ENCODE data around the gene ADARB2. TPM values are rescaled to one million over a fixed set of nuclear protein-coding genes. Genes with fewer than 3 reads are reported as not detected.

Gene ADARB2
- total and polyA plus RNA-seq, 2 donors (not counting 1 experiment from before 2014, with no cell fraction given): not detected

DNA sequence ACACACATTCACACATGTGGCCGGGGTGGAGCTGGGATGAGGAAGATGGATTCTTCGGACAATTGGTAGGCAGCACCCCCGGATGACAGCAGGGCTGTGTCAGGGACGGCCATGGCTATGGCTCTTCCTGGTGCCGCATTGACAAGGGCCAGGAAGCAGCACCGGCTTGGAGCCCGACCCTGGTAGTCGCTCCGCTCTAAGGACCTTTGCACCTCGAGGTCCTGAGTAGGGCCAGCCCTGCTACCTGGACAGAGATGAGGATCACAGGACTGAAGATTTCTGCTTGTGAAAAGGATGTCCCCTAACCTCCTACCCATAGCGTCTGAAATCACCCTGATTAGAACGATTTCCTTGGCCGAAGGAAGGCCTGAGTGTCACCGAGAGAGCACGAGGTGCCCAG, 134.1 kb downstream of the ADARB2 start:
- H3K9me3 ChIP-seq (ENCODE audit: control insufficient read depth, insufficient read depth, low read depth, low read length): no peaks in the 10 kb centered on the region
- H3K4me3 ChIP-seq (replicated peaks in 1 of 4; ENCODE audit: control extremely low read depth in 1 of 4, insufficient read depth in 1 of 4, low read depth in 3 of 4, low read length in 4 of 4): no peak overlapping the region
- no peaks in the 10 kb centered on the region for H3K4me1 ChIP-seq (ENCODE audit: control insufficient read depth, extremely low read depth, insufficient read depth, low read length)
- no peak overlapping the region for H2AFZ ChIP-seq (ENCODE audit: low read length)
- TF ChIP-seq, protein P1, sequence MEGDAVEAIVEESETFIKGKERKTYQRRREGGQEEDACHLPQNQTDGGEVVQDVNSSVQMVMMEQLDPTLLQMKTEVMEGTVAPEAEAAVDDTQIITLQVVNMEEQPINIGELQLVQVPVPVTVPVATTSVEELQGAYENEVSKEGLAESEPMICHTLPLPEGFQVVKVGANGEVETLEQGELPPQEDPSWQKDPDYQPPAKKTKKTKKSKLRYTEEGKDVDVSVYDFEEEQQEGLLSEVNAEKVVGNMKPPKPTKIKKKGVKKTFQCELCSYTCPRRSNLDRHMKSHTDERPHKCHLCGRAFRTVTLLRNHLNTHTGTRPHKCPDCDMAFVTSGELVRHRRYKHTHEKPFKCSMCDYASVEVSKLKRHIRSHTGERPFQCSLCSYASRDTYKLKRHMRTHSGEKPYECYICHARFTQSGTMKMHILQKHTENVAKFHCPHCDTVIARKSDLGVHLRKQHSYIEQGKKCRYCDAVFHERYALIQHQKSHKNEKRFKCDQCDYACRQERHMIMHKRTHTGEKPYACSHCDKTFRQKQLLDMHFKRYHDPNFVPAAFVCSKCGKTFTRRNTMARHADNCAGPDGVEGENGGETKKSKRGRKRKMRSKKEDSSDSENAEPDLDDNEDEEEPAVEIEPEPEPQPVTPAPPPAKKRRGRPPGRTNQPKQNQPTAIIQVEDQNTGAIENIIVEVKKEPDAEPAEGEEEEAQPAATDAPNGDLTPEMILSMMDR (conservative IDR thresholded peaks at IDR 0.05 in 1 of 2, IDR thresholded peaks at IDR 0.05 in 1 of 2; ENCODE audit: low read depth in 1 of 2, low read length in 2 of 2): no peak
- no peak for TF ChIP-seq EZH2 (IDR thresholded peaks at IDR 0.05; ENCODE audit: low read length, missing control alignments)
- no peak overlapping the region for H3K4me2 ChIP-seq (ENCODE audit: extremely low read depth, insufficient read depth, low read length)
- DNase-seq (ENCODE audit: low read depth in 2 of 2): no peak
- H3K36me3 ChIP-seq (ENCODE audit: control insufficient read depth, insufficient read depth, low read length): no peaks in the 10 kb centered on the region
- H4K20me1 ChIP-seq (ENCODE audit: control insufficient read depth, extremely low read depth, insufficient read depth, low read length): no peaks in the 10 kb centered on the region
- H3K27me3 ChIP-seq (ENCODE audit: control insufficient read depth, insufficient read depth, low read length): no peaks in the 10 kb centered on the region
- H3K9ac ChIP-seq (ENCODE audit: insufficient read depth, low read length): no peak overlapping the region
- H3K27ac ChIP-seq (ENCODE audit: insufficient read depth, low read length): no peak overlapping the region
- H3K79me2 ChIP-seq (ENCODE audit: control insufficient read depth, insufficient read depth, low read length): no peaks in the 10 kb centered on the region

DNA sequence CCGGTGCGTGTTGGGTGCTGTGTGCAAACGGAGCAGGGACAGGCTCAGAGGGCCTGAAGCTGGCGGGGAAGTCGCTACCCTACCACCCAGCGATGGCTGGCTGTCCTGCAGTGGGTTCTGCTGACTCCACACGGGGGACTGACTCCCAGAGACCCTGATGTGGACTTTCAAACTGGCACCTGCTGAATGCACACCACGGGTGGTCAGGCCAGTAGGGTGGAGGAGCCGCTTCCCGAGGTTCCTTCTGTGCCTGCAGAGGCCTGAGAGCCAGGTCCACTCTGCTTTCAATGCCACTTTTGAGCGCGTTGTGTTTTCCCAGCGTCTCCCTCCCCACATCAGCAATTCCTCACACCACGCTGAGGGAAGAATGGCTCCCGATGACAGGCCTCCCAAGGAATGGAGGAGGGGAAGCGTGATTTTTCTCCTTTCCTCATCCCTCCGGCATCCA, 135.3 kb downstream of the ADARB2 start:
- Histone ChIP-seq H3K4me3 (replicated peaks in 1 of 4; ENCODE audit: control extremely low read depth in 1 of 4, insufficient read depth in 1 of 4, low read depth in 3 of 4, low read length in 4 of 4) (no peak overlapping the region), H3K4me2 (ENCODE audit: extremely low read depth, insufficient read depth, low read length) (no peak overlapping the region), H3K27me3 (ENCODE audit: control insufficient read depth, insufficient read depth, low read length) (no peaks in the 10 kb centered on the region), H3K9me3 (ENCODE audit: control insufficient read depth, insufficient read depth, low read depth, low read length) (no peaks in the 10 kb centered on the region), H3K27ac (ENCODE audit: insufficient read depth, low read length) (no peak overlapping the region), H3K9ac (ENCODE audit: insufficient read depth, low read length) (no peak overlapping the region), H4K20me1 (ENCODE audit: control insufficient read depth, extremely low read depth, insufficient read depth, low read length) (no peaks in the 10 kb centered on the region), H3K79me2 (ENCODE audit: control insufficient read depth, insufficient read depth, low read length) (no peaks in the 10 kb centered on the region), H3K4me1 (ENCODE audit: control insufficient read depth, extremely low read depth, insufficient read depth, low read length) (no peaks in the 10 kb centered on the region), H2AFZ (ENCODE audit: low read length) (no peak overlapping the region), H3K36me3 (ENCODE audit: control insufficient read depth, insufficient read depth, low read length) (no peaks in the 10 kb centered on the region)
- no peak for DNase-seq (ENCODE audit: low read depth in 2 of 2)
- TF ChIP-seq, protein P1 (conservative IDR thresholded peaks at IDR 0.05 in 1 of 2, IDR thresholded peaks at IDR 0.05 in 1 of 2; ENCODE audit: low read depth in 1 of 2, low read length in 2 of 2): no peak
- TF ChIP-seq EZH2 (IDR thresholded peaks at IDR 0.05; ENCODE audit: low read length, missing control alignments): no peak

DNA sequence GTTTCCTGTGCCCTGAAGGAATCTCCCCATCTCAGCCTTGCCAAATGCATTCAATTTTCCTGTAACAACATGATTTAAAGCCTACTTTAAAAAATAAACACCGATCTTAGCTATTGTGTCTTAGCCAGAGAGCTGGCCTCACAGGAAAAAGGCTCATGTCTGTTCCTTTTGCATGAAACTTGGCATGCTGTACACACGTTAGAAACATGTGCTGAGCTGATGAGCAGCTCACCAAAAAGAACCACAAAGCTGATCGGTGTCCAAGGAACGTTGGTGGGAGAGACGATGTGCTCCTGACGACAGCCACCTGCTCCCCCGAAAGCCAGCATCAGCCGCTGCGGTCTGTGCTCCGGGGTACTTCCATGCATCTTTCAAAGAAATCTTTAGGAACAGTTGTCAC, 135.9 kb downstream of the ADARB2 start:
- no peaks in the 10 kb centered on the region for H3K4me1 ChIP-seq (ENCODE audit: control insufficient read depth, extremely low read depth, insufficient read depth, low read length)
- no peak overlapping the region for H3K4me2 ChIP-seq (ENCODE audit: extremely low read depth, insufficient read depth, low read length)
- TF ChIP-seq, protein P1 (conservative IDR thresholded peaks at IDR 0.05 in 1 of 2, IDR thresholded peaks at IDR 0.05 in 1 of 2; ENCODE audit: low read depth in 1 of 2, low read length in 2 of 2): no peak
- no peak for TF ChIP-seq EZH2 (IDR thresholded peaks at IDR 0.05; ENCODE audit: low read length, missing control alignments)
- no peak overlapping the region for H3K4me3 ChIP-seq (replicated peaks in 1 of 4; ENCODE audit: control extremely low read depth in 1 of 4, insufficient read depth in 1 of 4, low read depth in 3 of 4, low read length in 4 of 4)
- H3K36me3 ChIP-seq (ENCODE audit: control insufficient read depth, insufficient read depth, low read length): no peaks in the 10 kb centered on the region
- H3K9me3 ChIP-seq (ENCODE audit: control insufficient read depth, insufficient read depth, low read depth, low read length): no peaks in the 10 kb centered on the region
- no peaks in the 10 kb centered on the region for H3K79me2 ChIP-seq (ENCODE audit: control insufficient read depth, insufficient read depth, low read length)
- H2AFZ ChIP-seq (ENCODE audit: low read length): no peak overlapping the region
- DNase-seq (ENCODE audit: low read depth in 2 of 2): no peak
- H3K27ac ChIP-seq (ENCODE audit: insufficient read depth, low read length): no peak overlapping the region
- no peak overlapping the region for H3K9ac ChIP-seq (ENCODE audit: insufficient read depth, low read length)
- no peaks in the 10 kb centered on the region for H3K27me3 ChIP-seq (ENCODE audit: control insufficient read depth, insufficient read depth, low read length)
- no peaks in the 10 kb centered on the region for H4K20me1 ChIP-seq (ENCODE audit: control insufficient read depth, extremely low read depth, insufficient read depth, low read length)
